GM20000 (cell line): ENCODE data around the gene IGSF22.

ENCODE experiments used
- DNase-seq: peaks from one replicate; pipeline ENCODE4 v3.0.0; 2012; ENCODE audit warnings: low spot score
- CTCF ChIP-seq: IDR thresholded peaks from 2 replicates; pipeline ENCODE4 v1.5.1; 2012; ENCODE audit warnings: mild to moderate bottlenecking, control low read depth; ENCODE audit errors: extremely low read depth, missing control alignments

IGSF22 gene

GRCh38 chr11:18713646-18714442 lies 12.1 kb downstream of the IGSF22 start:
- TF ChIP-seq CTCF: no peak
- DNase-seq: no peak

DNA sequence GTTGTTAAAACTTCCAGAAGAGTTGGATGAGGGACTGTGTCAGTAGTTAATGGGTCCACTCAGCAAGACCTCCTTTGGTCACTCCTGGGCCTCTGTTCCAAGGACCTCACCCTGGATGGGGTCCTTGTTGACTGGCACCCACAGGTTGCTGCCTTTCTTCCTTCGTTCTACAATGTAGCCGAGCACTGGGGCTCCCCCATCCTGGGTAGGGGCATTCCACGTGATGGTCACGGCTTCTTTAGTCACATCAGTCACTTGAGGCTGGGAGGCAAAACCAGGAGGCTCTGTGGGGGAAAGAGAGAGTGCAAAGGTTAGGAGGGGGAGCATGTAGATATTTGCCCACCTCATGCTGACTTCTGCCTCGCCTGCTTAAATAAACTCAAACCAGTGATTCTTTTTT lies 15.4 kb downstream of the IGSF22 start:
- TF ChIP-seq CTCF: no peak
- DNase-seq: no peak

DNA sequence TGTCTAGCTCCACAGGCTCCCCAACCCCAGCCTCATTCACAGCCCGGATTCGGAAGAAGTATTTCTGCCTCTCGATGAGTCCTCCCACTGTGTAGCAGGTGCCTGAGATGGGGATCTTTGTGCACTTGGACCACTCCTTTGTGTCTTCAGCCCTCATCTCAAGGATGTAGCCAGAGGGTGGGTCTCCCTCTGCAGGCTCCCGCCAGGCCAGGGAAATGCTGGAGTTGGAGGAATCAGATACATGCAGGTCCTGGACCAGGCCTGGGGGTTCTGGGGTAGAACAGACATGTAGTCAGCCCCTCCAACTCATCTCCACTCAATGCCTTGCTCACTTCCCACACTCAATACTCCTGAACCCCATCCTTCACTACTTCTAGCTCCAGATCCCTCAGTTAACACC lies 16.6 kb downstream of the IGSF22 start:
- no peak for TF ChIP-seq CTCF
- no peak for DNase-seq

DNA sequence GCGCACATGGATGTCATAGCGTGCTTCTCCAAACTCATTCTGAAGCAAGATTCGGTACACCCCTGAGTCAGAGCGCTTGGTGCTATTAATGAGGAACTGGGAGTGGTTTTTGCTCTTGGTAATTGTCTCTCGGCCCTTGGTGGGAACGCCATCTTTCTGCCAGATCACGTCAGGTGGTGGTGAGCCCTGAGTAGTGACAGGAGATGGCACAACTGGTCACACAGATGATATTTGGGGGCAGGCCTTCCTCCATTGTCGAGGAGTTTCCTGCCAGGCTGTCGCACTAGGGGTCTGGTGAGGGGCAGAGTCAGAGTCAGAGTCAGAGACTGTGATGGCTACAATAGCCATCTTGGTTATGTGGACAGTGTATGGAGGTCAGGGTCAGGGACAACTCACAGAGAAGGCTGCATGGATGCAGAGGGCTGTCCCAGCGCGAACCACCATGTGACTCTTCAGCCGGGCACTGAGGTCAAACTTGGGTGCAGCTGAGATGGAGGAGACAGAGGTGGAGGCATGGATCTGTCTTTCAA lies 18.1 kb downstream of the IGSF22 start:
- TF ChIP-seq CTCF: no peak
- DNase-seq: no peak

GRCh38 chr11:18706330-18707243 lies 19.4 kb downstream of the IGSF22 start:
- peak; percentile 73 for DNase-seq
- no peak for TF ChIP-seq CTCF

- DNase-seq: no peak
- TF ChIP-seq CTCF: no peak
These were observed 20.2 kb downstream of the IGSF22 start for GRCh38 chr11:18705651-18706281.
